Thyroid gland (tissue), 4 donors: ENCODE data around the gene PPP3R1.

ENCODE experiments used
- CTCF ChIP-seq, 6 experiments: fragments of 200-600 bp in 3 of 6; fragments of 450-650 bp in 3 of 6; sonication (generic) in 3 of 6; IDR thresholded peaks; one replicate each; pipeline ENCODE4 v1.5.1; 2016 to 2019; ENCODE audit warnings: antibody characterized with exemption in 6 of 6, mild to moderate bottlenecking in 2 of 6, inconsistent platforms in 1 of 6, moderate library complexity in 1 of 6
- POLR2A ChIP-seq, 2 donors: fragments of 450-650 bp; IDR thresholded peaks; one replicate each; pipeline ENCODE4 v1.6.1; 2017; ENCODE audit warnings: antibody characterized with exemption in 2 of 2, mild to moderate bottlenecking in 2 of 2, moderate library complexity in 1 of 2

GRCh38 chr2:68206793-68207192 lies 45.5 kb downstream of the PPP3R1 start:
- TF ChIP-seq CTCF (IDR thresholded peaks at IDR 0.05) (no peak), POLR2A (IDR thresholded peaks at IDR 0.05) (no peak)
